Liver (tissue), 9 donors: ENCODE data around the gene PPIA. TPM values are rescaled to one million over a fixed set of nuclear protein-coding genes. Genes with fewer than 3 reads are reported as not detected.

Source experiments
- DNase-seq: peaks from one replicate; pipeline ENCODE4 v3.0.0-alpha.2; 2017; ENCODE audit warnings: low spot score
- H3K27ac ChIP-seq, 2 donors: one replicate each; pipeline ENCODE4 v1.7.0; 2013; ENCODE audit warnings: inconsistent platforms in 2 of 2, low read length in 2 of 2, control low read depth in 1 of 2, low read depth in 1 of 2, mild to moderate bottlenecking in 1 of 2
- H3K27me3 ChIP-seq, 4 donors: one replicate each; pipeline versions ENCODE4 v1.6.1 to v1.7.0; 2013; ENCODE audit warnings: low read length in 3 of 4, inconsistent platforms in 1 of 4, mild to moderate bottlenecking in 1 of 4, moderate library complexity in 1 of 4; ENCODE audit not compliant: control insufficient read depth in 4 of 4, insufficient read depth in 4 of 4
- H3K36me3 ChIP-seq, 4 donors: one replicate each; pipeline versions ENCODE4 v1.6.1 to v1.7.0; 2013; ENCODE audit warnings: low read length in 3 of 4, mild to moderate bottlenecking in 3 of 4, low read depth in 1 of 4, moderate library complexity in 1 of 4; ENCODE audit not compliant: control insufficient read depth in 4 of 4, insufficient read depth in 3 of 4
- H3K4me1 ChIP-seq, 4 donors: one replicate each; pipeline versions ENCODE4 v1.6.1 to v1.7.0; 2013; ENCODE audit warnings: low read length in 3 of 4, mild to moderate bottlenecking in 3 of 4, moderate library complexity in 1 of 4; ENCODE audit not compliant: control insufficient read depth in 4 of 4, insufficient read depth in 4 of 4
- H3K4me3 ChIP-seq, 3 donors: one replicate each; pipeline versions ENCODE4 v1.6.1 to v1.7.0; 2013; ENCODE audit warnings: low read length in 3 of 3, control low read depth in 1 of 3, low read depth in 1 of 3, mild to moderate bottlenecking in 1 of 3
- H3K9ac ChIP-seq, 2 donors: one replicate each; pipeline ENCODE4 v1.7.0; 2013; ENCODE audit warnings: low read length in 2 of 2, mild to moderate bottlenecking in 2 of 2, moderate library complexity in 2 of 2, control low read depth in 1 of 2, low read depth in 1 of 2
- H3K9me3 ChIP-seq, 4 donors: one replicate each; pipeline versions ENCODE4 v1.6.1 to v1.7.0; 2013; ENCODE audit warnings: low read length in 3 of 4; ENCODE audit not compliant: control insufficient read depth in 4 of 4
- CTCF ChIP-seq: fragments of 150-350 bp; IDR thresholded peaks from 2 replicates; pipeline ENCODE4 v1.5.1; 2017; ENCODE audit warnings: improper control_type of control experiment, low read depth, low read length; ENCODE audit not compliant: missing input control
- EGR1 ChIP-seq, 2 donors: IDR thresholded peaks; 2 replicates each; pipeline ENCODE4 v1.6.1; 2016 to 2018; ENCODE audit warnings: antibody characterized with exemption in 2 of 2, low read depth in 2 of 2
- FOXA1 ChIP-seq: IDR thresholded peaks from 2 replicates; pipeline ENCODE4 v1.6.1; 2016; ENCODE audit warnings: antibody characterized with exemption
- FOXA2 ChIP-seq: IDR thresholded peaks from 2 replicates; pipeline ENCODE4 v1.6.1; 2016; ENCODE audit warnings: antibody characterized with exemption
- GABPA ChIP-seq, 2 donors: IDR thresholded peaks in 1 of 2; conservative IDR thresholded peaks in 1 of 2; 2 replicates each; pipeline ENCODE4 v1.6.1; 2016; ENCODE audit warnings: antibody characterized with exemption in 2 of 2, mild to moderate bottlenecking in 1 of 2, moderate library complexity in 1 of 2
- HNF4G ChIP-seq: IDR thresholded peaks from 2 replicates; pipeline ENCODE4 v1.6.1; 2016; ENCODE audit warnings: antibody characterized with exemption
- JUND ChIP-seq, 2 donors: IDR thresholded peaks; 2 replicates each; pipeline ENCODE4 v1.6.1; 2016; ENCODE audit warnings: antibody characterized with exemption in 2 of 2
- MAX ChIP-seq: IDR thresholded peaks from 2 replicates; pipeline ENCODE4 v1.6.1; 2016; ENCODE audit warnings: antibody characterized with exemption
- RAD21 ChIP-seq, 2 donors: IDR thresholded peaks; 2 replicates each; pipeline ENCODE4 v1.6.1; 2016; ENCODE audit warnings: antibody characterized with exemption in 2 of 2, mild to moderate bottlenecking in 2 of 2
- REST ChIP-seq: IDR thresholded peaks from 2 replicates; pipeline ENCODE4 v1.6.1; 2016; ENCODE audit warnings: antibody characterized with exemption, mild to moderate bottlenecking
- RXRA ChIP-seq, 2 donors: IDR thresholded peaks; 2 replicates each; pipeline ENCODE4 v1.6.1; 2017 to 2018; ENCODE audit warnings: antibody characterized with exemption in 2 of 2, mild to moderate bottlenecking in 1 of 2
- SP1 ChIP-seq: IDR thresholded peaks from 2 replicates; pipeline ENCODE4 v1.6.1; 2018; ENCODE audit warnings: antibody characterized with exemption, mild to moderate bottlenecking
- YY1 ChIP-seq: IDR thresholded peaks from 2 replicates; pipeline ENCODE4 v1.6.1; 2016; ENCODE audit warnings: antibody characterized with exemption, mild to moderate bottlenecking
- WGBS: extraction: QIAGEN DNeasy Blood & Tissue Kit; methylation state at CpG from one replicate; pipeline ENCODE4 v1.1.7; 2013; 5-methylcytosine and 5-hydroxymethylcytosine counted together
- polyA plus RNA-seq, 2 donors: library from polyadenylated mRNA; stranded (reverse) in 1 of 2; unstranded in 1 of 2; fragments of 200-250 nt in 1 of 2; fragments of >200 nt in 1 of 2; fragmentation: Nextera tagmentation in 1 of 2; extraction: Ambion mirVana in 1 of 2; gene quantifications; one replicate each; pipeline versions ENCODE4 v1.2.1 to v1.2.3, GENCODE V29; 2013 to 2015
- total RNA-seq, 2 donors: library from RNA; depleted of rRNA; stranded (reverse); fragments of >200 nt; gene quantifications; one replicate each; pipeline ENCODE4 v1.2.3, GENCODE V29; 2014
- donor health status: healthy.
- donor health status: healthy.
- donor health status: healthy.
- donor health status: healthy.
- donor health status: healthy.

The PPIA gene
- total and polyA plus RNA-seq, 4 donors = 834 to 1,873 (median 1,399) TPM

- no peak for TF ChIP-seq YY1
- no peak for TF ChIP-seq EGR1 (IDR thresholded peaks at IDR 0.05; ENCODE audit: low read depth in 2 of 2)
- TF ChIP-seq JUND (IDR thresholded peaks at IDR 0.05) = no peak
- no peak for TF ChIP-seq RAD21 (IDR thresholded peaks at IDR 0.05)
- TF ChIP-seq FOXA1 = no peak
- no peak for TF ChIP-seq FOXA2
- no peak for TF ChIP-seq CTCF
Observed at GRCh38 chr7:44787762-44788161, 8.7 kb upstream of the PPIA start (continued).

- Histone ChIP-seq H3K27me3 (no peaks in the 10 kb centered on the region), H3K4me3 (no peak overlapping the region), H3K9ac (no peak overlapping the region), H3K36me3 (no peaks in the 10 kb centered on the region), H3K27ac (no peak overlapping the region), H3K4me1 (no peaks in the 10 kb centered on the region), H3K9me3 (no peaks in the 10 kb centered on the region)
- DNase-seq = no peak
- 92% methylated on average over 5 of the region's 5 CpGs for WGBS
- TF ChIP-seq HNF4G (no peak), EGR1 (IDR thresholded peaks at IDR 0.05; ENCODE audit: low read depth in 2 of 2) (no peak), RXRA (IDR thresholded peaks at IDR 0.05) (no peak)
Observed at GRCh38 chr7:44789990-44790389, 6.5 kb upstream of the PPIA start.

GRCh38 chr7:44791278-44792219, 4.9 kb upstream of the PPIA start:
- no peaks in the 10 kb centered on the region for H3K9me3 ChIP-seq

More at GRCh38 chr7:44791278-44792219, 4.9 kb upstream of the PPIA start:
- no peak for TF ChIP-seq SP1
- TF ChIP-seq RAD21 (IDR thresholded peaks at IDR 0.05) = no peak
- no peak for TF ChIP-seq MAX
- no peak for TF ChIP-seq REST
- no peak for TF ChIP-seq YY1
- TF ChIP-seq GABPA (IDR thresholded peaks at IDR 0.05 in 1 of 2, conservative IDR thresholded peaks at IDR 0.05 in 1 of 2) = no peak
- TF ChIP-seq FOXA1 = no peak
- no peak for TF ChIP-seq CTCF
- no peak for TF ChIP-seq FOXA2
- H3K36me3 ChIP-seq = no peaks in the 10 kb centered on the region
- H3K9ac ChIP-seq = no peak overlapping the region
- H3K27ac ChIP-seq = no peak overlapping the region
- no peak for DNase-seq
- no peak overlapping the region for H3K4me3 ChIP-seq
- WGBS = 92% methylated on average over 8 of the region's 8 CpGs
- no peaks in the 10 kb centered on the region for H3K27me3 ChIP-seq
- peaks cover 0 to 3% (median 0%) of the 10 kb centered on the region in 4 donors for H3K4me1 ChIP-seq
